Neuronal stem cell (in vitro differentiated cells): ENCODE data around the gene ENG.
"Not testable (repeated sequence)": the region's sequence is repeated elsewhere in the genome, so short reads cannot be mapped to it uniquely, and the experiment has no call there.

Experiments used
- DNase-seq: peaks from one replicate; pipeline ENCODE4 v3.0.0-alpha.2; 2013; ENCODE audit warnings: low spot score
- H2AFZ ChIP-seq: one replicate; pipeline ENCODE4 v1.6.1; 2013; ENCODE audit warnings: mild to moderate bottlenecking, low read length, inconsistent platforms
- H2AK5ac ChIP-seq: 2 replicates; pipeline ENCODE4 v1.6.1; 2013; ENCODE audit warnings: low read depth, mild to moderate bottlenecking, inconsistent platforms, low read length, moderate library complexity, mixed read lengths
- H2BK120ac ChIP-seq: 2 replicates; pipeline ENCODE4 v1.6.1; 2013; ENCODE audit warnings: low read depth, mild to moderate bottlenecking, inconsistent platforms, low read length, moderate library complexity, mixed read lengths
- H2BK12ac ChIP-seq: one replicate; pipeline ENCODE4 v1.6.1; 2013; ENCODE audit warnings: low read length, inconsistent platforms
- H2BK15ac ChIP-seq: 2 replicates; pipeline ENCODE4 v1.6.1; 2013; ENCODE audit warnings: mild to moderate bottlenecking, low read length, inconsistent platforms, mixed read lengths
- H2BK5ac ChIP-seq: one replicate; pipeline ENCODE4 v1.6.1; 2013; ENCODE audit warnings: inconsistent platforms, mild to moderate bottlenecking, low read length, moderate library complexity
- H3K14ac ChIP-seq: one replicate; pipeline ENCODE4 v1.6.1; 2013; ENCODE audit warnings: low read length, inconsistent platforms
- H3K18ac ChIP-seq: 2 replicates; pipeline ENCODE4 v1.6.1; 2013; ENCODE audit warnings: low read length, inconsistent platforms
- H3K23ac ChIP-seq: 2 replicates; pipeline ENCODE4 v1.6.1; 2013; ENCODE audit warnings: low read depth, mild to moderate bottlenecking, mixed read lengths, low read length, inconsistent platforms; ENCODE audit not compliant: poor library complexity
- H3K27ac ChIP-seq: replicated peaks from 3 replicates; pipeline ENCODE4 v1.5.1; 2013; ENCODE audit warnings: low read length, inconsistent platforms
- H3K27me3 ChIP-seq, 3 experiments: 2 replicates each; pipeline ENCODE4 v1.6.1; 2013; ENCODE audit warnings: low read length in 3 of 3, mild to moderate bottlenecking in 2 of 3, inconsistent platforms in 1 of 3, low read depth in 1 of 3, mixed read lengths in 1 of 3, moderate library complexity in 1 of 3; ENCODE audit not compliant: control insufficient read depth in 3 of 3, insufficient read depth in 3 of 3
- H3K36me3 ChIP-seq, 2 donors: replicated peaks in 1 of 2; 2 replicates each; pipeline ENCODE4 v1.6.1; 2013; ENCODE audit warnings: low read length in 2 of 2; ENCODE audit not compliant: control insufficient read depth in 2 of 2, insufficient read depth in 2 of 2
- H3K4ac ChIP-seq: 2 replicates; pipeline ENCODE4 v1.6.1; 2013; ENCODE audit warnings: inconsistent platforms, mild to moderate bottlenecking, low read length, moderate library complexity
- H3K4me1 ChIP-seq, 2 donors: 1 replicate in 1 of 2; 2 replicates in 1 of 2; pipeline ENCODE4 v1.6.1; 2013; ENCODE audit warnings: low read length in 2 of 2, low read depth in 1 of 2; ENCODE audit not compliant: control insufficient read depth in 2 of 2, insufficient read depth in 1 of 2
- H3K4me2 ChIP-seq: one replicate; pipeline ENCODE4 v1.6.1; 2013; ENCODE audit warnings: mild to moderate bottlenecking, low read length, inconsistent platforms; ENCODE audit not compliant: insufficient read depth, poor library complexity, severe bottlenecking
- H3K4me3 ChIP-seq, 2 donors: 2 replicates each; pipeline ENCODE4 v1.5.1; 2013; ENCODE audit warnings: low read length in 2 of 2, mild to moderate bottlenecking in 2 of 2, inconsistent platforms in 1 of 2, moderate library complexity in 1 of 2
- H3K79me1 ChIP-seq: one replicate; pipeline ENCODE4 v1.6.1; 2013; ENCODE audit warnings: low read depth, mild to moderate bottlenecking, inconsistent platforms, low read length, moderate library complexity
- H3K9ac ChIP-seq: one replicate; pipeline ENCODE4 v1.6.1; 2013; ENCODE audit warnings: mild to moderate bottlenecking, low read depth, low read length, inconsistent platforms; ENCODE audit not compliant: poor library complexity
- H3K9me3 ChIP-seq, 2 donors: replicated peaks in 1 of 2; 2 replicates each; pipeline versions ENCODE3 to v1.6.1; 2013; ENCODE audit warnings: low read length in 2 of 2, mild to moderate bottlenecking in 2 of 2, inconsistent platforms in 1 of 2, low read depth in 1 of 2, mixed read lengths in 1 of 2, moderate library complexity in 1 of 2; ENCODE audit not compliant: control insufficient read depth in 2 of 2, insufficient read depth in 1 of 2
- H4K8ac ChIP-seq: one replicate; pipeline ENCODE4 v1.6.1; 2013; ENCODE audit warnings: low read depth, mild to moderate bottlenecking, inconsistent platforms, low read length, moderate library complexity
- H4K91ac ChIP-seq: one replicate; pipeline ENCODE4 v1.6.1; 2013; ENCODE audit warnings: low read length, low read depth, mild to moderate bottlenecking, inconsistent platforms; ENCODE audit not compliant: poor library complexity
- WGBS, 2 donors: extraction: QIAGEN DNeasy Blood & Tissue Kit; methylation state at CpG; one replicate each; pipeline ENCODE4 v1.1.7; 2013; ENCODE audit warnings: missing lambda C conversion rate in 2 of 2, mixed read lengths in 1 of 2; ENCODE audit not compliant: insufficient read length in 2 of 2, insufficient replicate concordance in 1 of 2; ENCODE audit errors: extremely low coverage in 2 of 2; 5-methylcytosine and 5-hydroxymethylcytosine counted together

ENG gene

GRCh38 chr9:127783111-127784008 lies 71.1 kb downstream of the ENG start:
- Histone ChIP-seq H2BK120ac (no peak overlapping the region), H3K18ac (no peak overlapping the region), H2AFZ (peak overlapping the region; percentile 26), H3K4me2 (no peak overlapping the region), H3K23ac (no peak overlapping the region), H3K9ac (peak overlapping the region; percentile 34), H3K4me3 (no peak overlapping the region), H3K14ac (no peak overlapping the region), H3K4me1 (peaks cover 9 to 14% of the 10 kb centered on the region in 2 donors), H2BK12ac (no peak overlapping the region), H3K79me1 (peaks cover 7% of the 10 kb centered on the region), H3K36me3 (peaks cover 13 to 16% of the 10 kb centered on the region in 2 donors), H4K91ac (no peak overlapping the region), H3K27me3 (peaks cover 0 to 26% (median 0%) of the 10 kb centered on the region in 3 experiments), H4K8ac (no peak overlapping the region), H3K9me3 (no peaks in the 10 kb centered on the region), H2BK5ac (peak overlapping the region; percentile 8), H2BK15ac (no peak overlapping the region), H2AK5ac (no peak overlapping the region), H3K4ac (no peak overlapping the region), H3K27ac (no peak overlapping the region)
- DNase-seq: no peak
- WGBS, 2 donors: no CpG with 5 or more reads among the region's 20 CpGs

GRCh38 chr9:127781806-127782205 lies 72.7 kb downstream of the ENG start:
- Histone ChIP-seq H3K14ac (no peak overlapping the region), H3K36me3 (peaks cover 0 to under 1% of the 10 kb centered on the region in 2 donors), H2AFZ (no peak overlapping the region), H2AK5ac (no peak overlapping the region), H3K27ac (no peak overlapping the region), H3K18ac (no peak overlapping the region), H3K4ac (no peak overlapping the region), H4K91ac (no peak overlapping the region), H2BK120ac (no peak overlapping the region), H3K9me3 (no peaks in the 10 kb centered on the region), H3K79me1 (peaks cover 1% of the 10 kb centered on the region), H2BK12ac (no peak overlapping the region), H3K23ac (no peak overlapping the region), H3K4me1 (peaks cover 9 to 13% of the 10 kb centered on the region in 2 donors), H3K9ac (no peak overlapping the region), H3K27me3 (peaks cover 0 to 26% (median 0%) of the 10 kb centered on the region in 3 experiments), H2BK15ac (no peak overlapping the region), H2BK5ac (no peak overlapping the region), H3K4me3 (no peak overlapping the region), H3K4me2 (no peak overlapping the region), H4K8ac (no peak overlapping the region)
- no peak for DNase-seq
- no CpG with 5 or more reads among the region's 4 CpGs for WGBS, 2 donors

- H4K91ac ChIP-seq, H3K9ac ChIP-seq, H4K8ac ChIP-seq, H2AFZ ChIP-seq, H3K9me3 ChIP-seq, H3K18ac ChIP-seq, H3K27ac ChIP-seq, H3K36me3 ChIP-seq, H3K4ac ChIP-seq, DNase-seq, H3K4me2 ChIP-seq, H3K4me3 ChIP-seq, H3K14ac ChIP-seq, H3K79me1 ChIP-seq, H3K23ac ChIP-seq: not testable (repeated sequence)
- H2AK5ac ChIP-seq: peak overlapping the region; percentile 99
- WGBS, 2 donors: no CpG with 5 or more reads among the region's 9 CpGs
- H2BK5ac ChIP-seq: peak overlapping the region; percentile 68
- peaks cover 0 to 26% (median 0%) of the 10 kb centered on the region in 3 experiments for H3K27me3 ChIP-seq
- peak overlapping the region; percentile 96 for H2BK120ac ChIP-seq
- H2BK15ac ChIP-seq: peak overlapping the region; percentile 97
- H2BK12ac ChIP-seq: peak overlapping the region; percentile 89
- H3K4me1 ChIP-seq: peaks cover 12 to 22% of the 10 kb centered on the region in 2 donors
Observed at GRCh38 chr9:127780909-127781308, 73.5 kb downstream of the ENG start.

DNA sequence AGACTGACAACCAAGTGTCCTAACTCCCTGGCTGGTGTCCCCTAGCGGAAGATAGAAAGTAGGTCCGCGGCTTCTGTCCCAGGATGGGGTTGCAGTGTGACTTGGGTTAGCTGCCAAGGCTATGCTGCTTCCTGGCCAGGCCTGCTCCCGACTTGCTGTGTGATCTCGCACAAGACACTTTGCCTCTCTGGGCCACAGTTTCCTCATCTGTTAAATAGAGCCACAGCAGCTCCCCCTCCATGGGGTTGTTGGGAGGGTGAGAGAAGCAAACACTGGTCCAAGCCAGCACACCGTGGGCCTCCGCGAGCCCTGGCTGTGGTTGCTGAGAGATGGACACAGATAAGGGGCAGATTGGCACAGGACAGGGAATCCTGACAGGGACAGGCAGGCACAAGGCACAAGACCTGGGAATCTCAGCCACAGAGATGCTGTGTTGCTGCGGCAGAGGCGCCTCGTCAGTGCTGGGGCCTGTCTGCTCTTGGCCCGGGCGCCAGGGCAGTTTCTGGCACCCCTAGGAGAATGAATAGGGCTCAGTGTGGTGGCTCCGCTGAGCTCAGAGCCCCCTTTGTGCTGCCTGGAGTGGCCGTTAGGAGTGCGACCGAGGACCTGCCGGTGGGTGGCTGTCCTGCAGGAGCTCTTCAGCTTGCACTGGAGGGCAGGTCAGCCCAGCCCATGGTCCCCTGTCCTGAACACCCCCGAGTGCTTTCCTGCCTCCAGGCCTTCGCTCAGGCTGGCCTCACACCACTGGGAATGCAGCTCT lies 74.2 kb downstream of the ENG start:
- Histone ChIP-seq H4K8ac (no peak overlapping the region), H3K4me2 (no peak overlapping the region), H3K27me3 (peaks cover 0 to 26% (median 0%) of the 10 kb centered on the region in 3 experiments), H3K36me3 (no peaks in the 10 kb centered on the region), H3K9ac (peak overlapping the region; percentile 36), H2BK12ac (peak overlapping the region; percentile 89), H3K4ac (peak overlapping the region; percentile 10), H2BK15ac (peak overlapping the region; percentile 97), H3K14ac (peak overlapping the region; percentile 90), H3K18ac (peak overlapping the region; percentile 70), H3K79me1 (no peaks in the 10 kb centered on the region), H3K4me3 (no peak overlapping the region), H2AK5ac (peak overlapping the region; percentile 99), H3K23ac (no peak overlapping the region), H2BK120ac (peak overlapping the region; percentile 96), H3K9me3 (no peaks in the 10 kb centered on the region), H2BK5ac (peak overlapping the region; percentile 68), H3K27ac (peak overlapping the region; percentile 53), H3K4me1 (peaks cover 12 to 22% of the 10 kb centered on the region in 2 donors), H4K91ac (peak overlapping the region; percentile 68), H2AFZ (peak overlapping the region; percentile 61)
- DNase-seq: no peak
- no CpG with 5 or more reads among the region's 20 CpGs for WGBS, 2 donors
